HG02870 (cell line): Measurements from ENCODE around the gene SH2B3.

ENCODE experiments used
- ATAC-seq: cut with Tn5 transposase; IDR thresholded peaks from one replicate; pipeline ENCODE4 v1.9.1; 2021; ENCODE audit warnings: mild to moderate bottlenecking, moderate library complexity; ENCODE audit not compliant: unreplicated experiment

The SH2B3 gene

GRCh38 chr12:111408686-111409402 is 3.1 kb downstream of the SH2B3 start:
- no peak for ATAC-seq

DNA sequence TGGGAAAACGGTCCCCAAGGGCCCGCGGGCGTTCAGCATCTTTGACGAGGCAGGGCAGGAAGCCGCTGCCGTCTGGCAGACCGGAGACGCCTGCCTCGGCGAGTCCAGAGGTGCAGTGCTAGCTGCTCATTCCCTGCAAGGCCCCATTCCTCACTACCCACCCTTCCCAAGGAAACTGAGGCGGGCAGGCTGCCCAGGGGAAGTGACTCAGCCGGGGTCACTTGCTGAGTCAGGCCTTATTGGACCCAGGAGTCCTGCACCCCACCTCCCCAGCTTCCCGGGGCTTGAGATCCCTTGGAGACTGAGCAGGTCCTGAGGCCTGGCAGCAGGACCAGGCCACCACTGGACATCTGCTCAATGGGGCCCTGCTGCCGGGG is 3.7 kb downstream of the SH2B3 start:
- ATAC-seq, result no peak

DNA sequence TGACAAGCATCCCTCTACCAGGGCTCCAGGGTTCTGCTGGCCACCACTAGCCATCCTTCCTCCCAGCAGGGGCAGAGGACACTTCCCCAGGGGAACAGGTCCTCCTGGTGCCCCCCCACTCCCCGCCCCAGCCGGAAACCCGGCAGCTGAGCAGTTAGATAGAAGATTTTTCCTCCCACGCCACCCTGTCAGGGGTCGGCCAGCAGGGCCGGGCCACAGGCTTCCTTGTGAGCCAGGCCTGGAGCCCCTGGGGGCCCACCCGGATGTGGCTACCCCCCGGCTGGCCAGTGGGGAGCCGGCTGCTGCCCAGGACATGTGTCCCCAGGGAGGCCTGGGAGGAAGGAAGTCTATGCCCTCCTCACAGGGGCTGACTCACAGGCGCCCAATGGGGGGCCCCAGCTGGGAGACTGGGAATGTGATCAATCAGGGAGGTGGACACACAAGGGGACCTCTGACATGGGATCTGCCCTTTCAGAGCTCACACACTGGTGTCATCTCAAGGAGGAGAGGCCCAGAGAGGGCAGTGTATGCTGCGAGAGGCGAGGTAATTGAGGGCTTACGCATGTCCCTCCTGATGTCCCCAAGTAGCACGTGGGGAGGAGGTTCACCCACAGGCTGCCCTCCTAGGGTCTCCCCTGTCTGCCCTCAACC is 4.2 kb downstream of the SH2B3 start:
- no peak for ATAC-seq

- no peak for ATAC-seq
These were observed 4.9 kb downstream of the SH2B3 start for GRCh38 chr12:111410431-111411184.

GRCh38 chr12:111411185-111411764 is 5.6 kb downstream of the SH2B3 start:
- ATAC-seq, result no peak

GRCh38 chr12:111412007-111412829 is 6.5 kb downstream of the SH2B3 start:
- no peak for ATAC-seq

GRCh38 chr12:111412830-111413441 is 7.2 kb downstream of the SH2B3 start:
- ATAC-seq, result no peak

DNA sequence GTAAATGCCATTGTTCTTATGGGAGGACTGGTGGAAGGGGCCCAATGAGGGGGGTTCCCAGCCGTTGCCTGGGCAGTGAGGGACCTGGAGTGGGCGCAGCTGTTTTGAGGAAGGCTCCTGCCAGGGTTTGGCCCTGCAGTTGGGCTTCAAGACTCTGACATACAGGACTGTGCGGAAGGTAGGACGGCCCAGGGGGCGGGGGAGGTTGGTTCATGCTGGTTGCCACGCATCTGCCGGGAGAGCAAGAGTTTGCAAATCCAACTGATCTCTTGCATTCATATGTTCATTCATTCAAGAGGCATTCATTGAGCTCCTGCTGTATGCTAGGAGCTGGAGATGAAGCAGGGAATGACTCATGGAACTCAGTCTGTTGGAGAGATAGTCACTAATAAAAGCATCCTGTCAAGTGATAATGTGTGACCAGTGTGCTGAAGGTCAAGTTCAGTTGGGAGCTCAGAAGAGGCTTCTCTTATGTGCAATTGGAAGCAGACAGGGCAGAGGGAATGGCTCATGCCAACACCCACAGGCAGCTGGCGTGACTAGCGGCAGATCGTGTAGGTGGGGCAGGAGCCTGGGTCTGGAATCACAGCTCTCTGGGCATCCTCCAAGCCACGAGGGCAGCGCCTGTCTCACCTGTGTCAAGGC is 7.8 kb downstream of the SH2B3 start:
- no peak for ATAC-seq

DNA sequence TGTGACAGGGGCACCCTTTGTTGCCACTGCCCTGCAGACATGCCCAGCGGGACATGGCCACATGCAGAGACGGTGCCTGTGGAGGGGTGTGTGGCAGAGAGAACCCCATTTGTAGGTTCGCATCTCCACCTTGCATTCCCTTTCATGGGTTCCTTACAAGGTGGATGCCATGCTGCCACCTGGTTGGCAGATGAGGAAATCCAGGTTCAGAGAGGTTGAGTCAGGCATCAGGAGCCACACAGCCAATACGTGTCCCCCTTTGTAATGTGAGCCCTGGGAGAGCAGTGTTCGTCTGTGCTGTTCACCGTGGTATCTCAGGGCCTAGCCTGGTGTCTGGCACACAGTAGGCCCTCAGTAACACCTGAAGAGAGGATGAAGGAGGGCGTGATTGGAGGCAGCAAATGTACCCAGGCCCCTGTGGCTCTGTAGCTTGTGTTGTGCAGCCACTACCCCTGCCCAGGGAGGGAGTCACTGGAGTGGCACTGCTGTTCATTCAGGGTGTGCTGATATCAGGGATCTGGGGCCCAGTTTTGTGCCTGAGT is 9.1 kb downstream of the SH2B3 start:
- ATAC-seq, result no peak

DNA sequence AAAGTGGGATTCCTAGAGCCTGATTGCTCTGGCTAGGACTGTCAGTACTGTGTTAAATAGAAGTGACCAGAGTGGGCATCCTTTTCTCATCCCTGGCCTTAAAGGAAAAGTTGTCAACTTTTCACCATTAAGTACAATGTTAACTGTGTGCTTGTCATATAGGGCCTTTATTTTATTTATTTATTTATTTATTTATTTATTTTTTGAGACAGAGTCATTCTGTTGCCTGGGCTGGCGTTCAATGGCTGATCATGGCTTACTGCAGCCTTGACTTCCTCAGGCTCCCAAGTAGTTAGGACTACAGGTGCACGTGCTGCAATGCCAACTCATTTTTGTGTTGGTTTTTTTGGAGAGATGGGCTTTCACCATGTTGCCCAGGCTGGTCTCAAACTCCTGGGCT is 11.6 kb downstream of the SH2B3 start:
- no peak for ATAC-seq

DNA sequence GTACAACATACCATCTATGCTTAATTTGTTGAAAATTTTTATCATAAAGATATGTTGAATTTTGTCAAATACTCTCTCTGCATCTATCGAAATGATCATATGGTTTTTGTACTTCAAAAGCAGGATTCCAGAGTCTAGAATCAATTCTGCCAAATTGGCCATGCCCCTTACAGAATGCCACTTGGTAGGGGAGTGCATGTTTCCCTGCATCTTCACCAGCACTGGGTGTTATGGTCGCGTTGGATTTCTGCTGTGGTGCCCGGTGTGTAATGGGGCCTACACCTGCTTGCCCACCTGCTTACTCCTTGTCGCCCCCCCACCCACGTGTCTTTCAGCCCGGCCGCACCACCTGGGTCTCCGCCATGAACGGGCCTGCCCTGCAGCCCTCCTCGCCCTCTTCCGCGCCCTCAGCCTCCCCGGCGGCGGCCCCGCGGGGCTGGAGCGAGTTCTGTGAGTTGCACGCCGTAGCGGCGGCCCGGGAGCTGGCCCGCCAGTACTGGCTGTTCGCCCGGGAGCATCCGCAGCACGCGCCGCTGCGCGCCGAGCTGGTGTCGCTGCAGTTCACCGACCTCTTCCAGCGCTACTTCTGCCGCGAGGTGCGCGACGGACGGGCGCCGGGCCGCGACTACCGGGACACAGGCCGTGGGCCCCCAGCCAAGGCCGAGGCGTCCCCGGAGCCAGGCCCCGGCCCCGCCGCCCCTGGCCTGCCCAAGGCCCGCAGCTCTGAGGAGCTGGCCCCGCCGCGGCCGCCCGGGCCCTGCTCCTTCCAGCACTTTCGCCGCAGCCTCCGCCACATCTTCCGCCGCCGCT is 12.3 kb downstream of the SH2B3 start:
- no peak for ATAC-seq

DNA sequence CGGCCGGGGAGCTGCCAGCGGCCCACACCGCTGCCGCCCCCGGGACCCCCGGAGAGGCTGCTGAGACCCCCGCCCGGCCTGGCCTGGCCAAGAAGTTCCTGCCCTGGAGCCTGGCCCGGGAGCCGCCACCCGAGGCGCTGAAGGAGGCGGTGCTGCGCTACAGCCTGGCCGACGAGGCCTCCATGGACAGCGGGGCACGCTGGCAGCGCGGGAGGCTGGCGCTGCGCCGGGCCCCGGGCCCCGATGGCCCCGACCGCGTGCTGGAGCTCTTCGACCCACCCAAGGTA is 12.8 kb downstream of the SH2B3 start:
- ATAC-seq, result no peak

- no peak for ATAC-seq
These were observed 14.1 kb downstream of the SH2B3 start for GRCh38 chr12:111419784-111420183.

DNA sequence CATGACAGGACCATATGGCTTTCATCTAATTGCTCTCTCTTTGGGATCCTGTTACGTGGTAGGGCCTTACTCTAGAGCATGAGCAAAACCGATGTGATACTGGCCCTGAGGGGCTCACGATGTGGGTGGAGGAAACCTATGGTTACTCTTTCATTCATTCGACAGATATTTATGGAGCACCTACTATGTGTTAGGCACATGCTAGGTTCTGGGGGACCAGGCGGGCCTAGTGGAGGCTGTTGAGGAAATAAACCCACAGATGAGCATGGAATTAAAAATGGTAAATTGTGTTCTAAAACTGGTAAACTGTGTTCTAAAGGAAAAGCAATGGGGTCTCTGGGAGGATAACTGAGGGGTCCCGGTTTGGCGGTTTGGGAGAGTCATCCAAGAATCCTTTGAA is 14.8 kb downstream of the SH2B3 start:
- no peak for ATAC-seq

DNA sequence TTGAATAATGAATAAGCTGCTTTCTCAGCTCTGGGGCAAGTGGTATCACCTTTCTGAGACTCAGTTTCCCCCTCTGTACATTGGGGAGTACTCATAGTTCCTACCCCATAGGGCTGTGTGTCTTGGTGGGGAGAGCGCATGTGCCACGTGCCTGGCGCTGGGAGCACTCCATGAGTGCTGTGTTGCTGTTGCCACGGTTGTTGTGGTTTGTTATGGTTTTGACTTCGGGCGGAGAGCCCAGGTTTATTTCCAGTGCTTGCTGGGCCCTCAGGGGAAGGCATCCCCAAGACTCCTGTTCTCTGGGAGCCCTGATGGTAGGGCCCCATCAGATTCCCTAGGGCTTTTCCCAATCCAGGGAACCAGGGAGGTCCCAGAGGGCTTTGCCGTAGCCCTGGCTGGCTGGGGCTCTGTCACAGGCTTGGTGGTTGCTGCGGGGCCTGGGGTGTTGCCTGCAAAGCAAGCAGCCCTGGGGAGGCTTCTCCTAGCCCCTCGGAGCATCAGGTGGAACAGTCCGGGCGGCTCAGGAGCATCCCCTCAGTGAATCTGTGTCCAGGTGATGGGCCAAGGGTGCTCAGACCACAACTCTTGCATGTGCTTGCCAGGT is 18.6 kb downstream of the SH2B3 start:
- ATAC-seq, result no peak

DNA sequence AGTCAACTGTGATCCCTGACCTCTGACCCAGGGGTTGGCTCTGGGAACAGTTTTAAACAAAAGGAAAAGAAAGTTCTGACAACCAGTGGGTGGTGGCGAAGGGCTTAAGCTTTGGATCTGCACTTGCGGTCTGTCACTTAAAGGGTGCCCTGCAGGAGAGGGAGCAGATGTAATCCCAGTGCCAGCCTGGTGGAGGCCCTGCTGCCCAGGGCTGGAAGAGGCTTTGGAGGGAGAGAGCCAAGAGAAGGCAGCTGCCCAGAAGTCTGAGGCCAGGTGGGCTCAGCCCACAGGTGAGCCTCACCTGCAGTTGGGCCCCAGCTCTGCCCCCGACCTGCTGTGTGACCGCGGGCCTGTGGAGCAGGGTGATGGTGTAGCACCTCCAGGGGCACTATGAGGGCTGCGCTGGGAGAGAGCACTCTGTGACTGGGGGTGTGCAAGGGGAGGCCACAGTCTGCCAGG is 19.1 kb downstream of the SH2B3 start:
- ATAC-seq, result no peak

- no peak for ATAC-seq
These were observed 19.9 kb downstream of the SH2B3 start for GRCh38 chr12:111425655-111426054.

GRCh38 chr12:111426344-111427185 is 20.8 kb downstream of the SH2B3 start:
- ATAC-seq, result no peak
